ENCODE measurements around the gene PPM1A.

PPM1A gene

GRCh38 chr14:60346706-60347105 is 97.7 kb downstream of the PPM1A start:
- no peak for TF ChIP-seq JUND (IDR thresholded peaks at IDR 0.05; ENCODE audit: low read depth)
- in situ Hi-C loops (cut with HindIII; ENCODE audit: low pct_unique_long_range_greater_than_20kb, low sequenced_read_pairs) = no loop called here
- DNase-seq (ENCODE audit: low read depth in 1 of 2, low spot score in 1 of 2) = peak in 1 of 2 experiments; percentile 19

- TF ChIP-seq JUND (IDR thresholded peaks at IDR 0.05; ENCODE audit: low read depth) = no peak
- in situ Hi-C loops (cut with HindIII; ENCODE audit: low pct_unique_long_range_greater_than_20kb, low sequenced_read_pairs) = no loop called here
- DNase-seq (ENCODE audit: low read depth in 1 of 2, low spot score in 1 of 2) = no peak
Measured at GRCh38 chr14:60348211-60348610, 99.2 kb downstream of the PPM1A start.
